ENCODE results near the gene OR4F6.

Gene OR4F6

GRCh38 chr15:101813803-101814534 lies 10.7 kb downstream of the OR4F6 start:
- TF ChIP-seq SIN3A (IDR thresholded peaks at IDR 0.05; ENCODE audit: borderline replicate concordance, insufficient read depth, low read length) = no peak

- no peak for TF ChIP-seq REST (IDR thresholded peaks at IDR 0.05; ENCODE audit: insufficient read depth in 1 of 2, low read depth in 2 of 2, low read length in 2 of 2)
- no peak for TF ChIP-seq POLR2AphosphoS5 (IDR thresholded peaks at IDR 0.05; ENCODE audit: low read depth, low read length)
- TF ChIP-seq SIN3A (IDR thresholded peaks at IDR 0.05; ENCODE audit: borderline replicate concordance, insufficient read depth, low read length) = no peak
- TF ChIP-seq TAF1 (IDR thresholded peaks at IDR 0.05; ENCODE audit: borderline replicate concordance, insufficient read depth, low read length) = no peak
- TF ChIP-seq FOXP2 (optimal IDR thresholded peaks at IDR 0.05; ENCODE audit: borderline replicate concordance, extremely low read depth, extremely low read length, insufficient read depth) = no peak
These were observed 17.5 kb downstream of the OR4F6 start for GRCh38 chr15:101820781-101821180.

GRCh38 chr15:101827257-101827656 lies 23.9 kb downstream of the OR4F6 start:
- TF ChIP-seq SIN3A (IDR thresholded peaks at IDR 0.05; ENCODE audit: borderline replicate concordance, insufficient read depth, low read length) = no peak
- TF ChIP-seq TAF1 (IDR thresholded peaks at IDR 0.05; ENCODE audit: borderline replicate concordance, insufficient read depth, low read length) = no peak
- no peak for TF ChIP-seq POLR2AphosphoS5 (IDR thresholded peaks at IDR 0.05; ENCODE audit: low read depth, low read length)
- no peak for TF ChIP-seq FOXP2 (optimal IDR thresholded peaks at IDR 0.05; ENCODE audit: borderline replicate concordance, extremely low read depth, extremely low read length, insufficient read depth)
- no peak for TF ChIP-seq REST (IDR thresholded peaks at IDR 0.05; ENCODE audit: insufficient read depth in 1 of 2, low read depth in 2 of 2, low read length in 2 of 2)

- TF ChIP-seq POLR2AphosphoS5 (IDR thresholded peaks at IDR 0.05; ENCODE audit: low read depth, low read length) (no peak), REST (IDR thresholded peaks at IDR 0.05; ENCODE audit: insufficient read depth in 1 of 2, low read depth in 2 of 2, low read length in 2 of 2) (no peak), FOXP2 (optimal IDR thresholded peaks at IDR 0.05; ENCODE audit: borderline replicate concordance, extremely low read depth, extremely low read length, insufficient read depth) (no peak), TAF1 (IDR thresholded peaks at IDR 0.05; ENCODE audit: borderline replicate concordance, insufficient read depth, low read length) (no peak), SIN3A (IDR thresholded peaks at IDR 0.05; ENCODE audit: borderline replicate concordance, insufficient read depth, low read length) (no peak)
These were observed 25.5 kb downstream of the OR4F6 start for GRCh38 chr15:101828774-101829173.

GRCh38 chr15:101841656-101842055 lies 38.3 kb downstream of the OR4F6 start:
- no peak for TF ChIP-seq FOXP2 (optimal IDR thresholded peaks at IDR 0.05; ENCODE audit: borderline replicate concordance, extremely low read depth, extremely low read length, insufficient read depth)
- no peak for TF ChIP-seq TAF1 (IDR thresholded peaks at IDR 0.05; ENCODE audit: borderline replicate concordance, insufficient read depth, low read length)
- TF ChIP-seq SIN3A (IDR thresholded peaks at IDR 0.05; ENCODE audit: borderline replicate concordance, insufficient read depth, low read length) = no peak

GRCh38 chr15:101844916-101845315 lies 41.6 kb downstream of the OR4F6 start:
- TF ChIP-seq POLR2AphosphoS5 (IDR thresholded peaks at IDR 0.05; ENCODE audit: low read depth, low read length) = no peak
- TF ChIP-seq REST (IDR thresholded peaks at IDR 0.05; ENCODE audit: insufficient read depth in 1 of 2, low read depth in 2 of 2, low read length in 2 of 2) = no peak
- TF ChIP-seq TAF1 (IDR thresholded peaks at IDR 0.05; ENCODE audit: borderline replicate concordance, insufficient read depth, low read length) = no peak
- TF ChIP-seq FOXP2 (optimal IDR thresholded peaks at IDR 0.05; ENCODE audit: borderline replicate concordance, extremely low read depth, extremely low read length, insufficient read depth) = no peak
- no peak for TF ChIP-seq SIN3A (IDR thresholded peaks at IDR 0.05; ENCODE audit: borderline replicate concordance, insufficient read depth, low read length)

All from PFSK-1 (cell line).